H1 (cell line): Measurements from ENCODE around the gene LMAN2. TPM values are rescaled to one million over a fixed set of nuclear protein-coding genes. Genes with fewer than 3 reads are reported as not detected.

Experiments used
- CTCF ChIA-PET: fragments of 300-600 bp; sonication (Branson Sonifier 250); formaldehyde crosslinking; loops from one replicate; lab custom pipeline; 2021; ENCODE audit not compliant: partially characterized antibody; lab: Charles Lee
- POLR2A ChIA-PET: fragments of 300-600 bp; sonication (Branson Sonifier 250); formaldehyde crosslinking; loops from one replicate; lab custom pipeline; 2021; ENCODE audit warnings: inconsistent platforms; ENCODE audit not compliant: partially characterized antibody; lab: Charles Lee
- DNase-seq, 2 experiments: peaks; one replicate each; pipeline versions ENCODE4 v3.0.0 to v3.0.0-alpha.2; 2010 to 2022; ENCODE audit warnings: low spot score in 2 of 2, low read depth in 1 of 2, mixed read lengths in 1 of 2
- FAIRE-seq: peaks from 2 replicates; lab custom pipeline; 2011; peaks lifted over from hg19 to GRCh38; lab: Jason Lieb, UNC
- H2AFZ ChIP-seq: 2 replicates; pipeline ENCODE4 v1.8.1; 2012; ENCODE audit warnings: low read length, inconsistent platforms
- H2AK5ac ChIP-seq: 2 replicates; pipeline ENCODE4 v1.6.1; 2013; ENCODE audit warnings: low read depth, low read length
- H2BK120ac ChIP-seq: replicated peaks from 2 replicates; pipeline ENCODE3; 2013; ENCODE audit warnings: low read depth, low read length, inconsistent platforms
- H2BK12ac ChIP-seq: 2 replicates; pipeline ENCODE4 v1.6.1; 2013; ENCODE audit warnings: low read depth, low read length
- H2BK15ac ChIP-seq: 2 replicates; pipeline ENCODE4 v1.6.1; 2013; ENCODE audit warnings: low read length
- H2BK20ac ChIP-seq: 2 replicates; pipeline ENCODE4 v1.6.1; 2013; ENCODE audit warnings: low read length
- H2BK5ac ChIP-seq: 2 replicates; pipeline ENCODE4 v1.6.1; 2013; ENCODE audit warnings: low read depth, low read length
- H3K14ac ChIP-seq: 2 replicates; pipeline ENCODE4 v1.6.1; 2013; ENCODE audit warnings: inconsistent platforms; ENCODE audit not compliant: insufficient read length
- H3K18ac ChIP-seq: 2 replicates; pipeline ENCODE4 v1.6.1; 2013; ENCODE audit warnings: low read length; ENCODE audit errors: extremely low read depth
- H3K23ac ChIP-seq: 2 replicates; pipeline ENCODE4 v1.6.1; 2013; ENCODE audit warnings: inconsistent platforms; ENCODE audit not compliant: insufficient read length
- H3K23me2 ChIP-seq: 2 replicates; pipeline ENCODE4 v1.6.1; 2013; ENCODE audit warnings: low read depth, low read length
- H3K27ac ChIP-seq: 2 replicates; pipeline ENCODE4 v1.6.1; 2011; ENCODE audit warnings: low read depth, low read length, inconsistent platforms
- H3K27me3 ChIP-seq, 4 experiments: replicated peaks in 1 of 4; 1 replicate in 1 of 4; 2 replicates in 3 of 4; pipeline versions ENCODE4 v1.6.1 to v1.8.1; 2011 to 2013; ENCODE audit warnings: low read length in 3 of 4, mild to moderate bottlenecking in 3 of 4, inconsistent platforms in 2 of 4, mixed read lengths in 2 of 4, moderate library complexity in 1 of 4; ENCODE audit not compliant: control insufficient read depth in 3 of 4, insufficient read depth in 3 of 4; ENCODE audit errors: extremely low read depth in 1 of 4
- H3K36me3 ChIP-seq, 4 experiments: 2 replicates each; pipeline versions ENCODE4 v1.6.1 to v1.8.1; 2011 to 2013; ENCODE audit warnings: mild to moderate bottlenecking in 4 of 4, low read length in 3 of 4, moderate library complexity in 2 of 4, control low read depth in 1 of 4, inconsistent platforms in 1 of 4; ENCODE audit not compliant: insufficient read depth in 4 of 4, control insufficient read depth in 2 of 4
- H3K4ac ChIP-seq: replicated peaks from 2 replicates; pipeline ENCODE3; 2013; ENCODE audit warnings: low read length, low read depth, mixed read lengths, inconsistent platforms; ENCODE audit not compliant: insufficient read length
- H3K4me1 ChIP-seq, 4 experiments: replicated peaks in 1 of 4; 1 replicate in 1 of 4; 2 replicates in 3 of 4; pipeline versions ENCODE4 v1.6.1 to v1.8.1; 2011 to 2013; ENCODE audit warnings: low read length in 3 of 4, inconsistent platforms in 2 of 4, mixed read lengths in 1 of 4; ENCODE audit not compliant: insufficient read depth in 4 of 4, control insufficient read depth in 3 of 4
- H3K4me2 ChIP-seq, 2 experiments: 2 replicates each; pipeline versions ENCODE4 v1.6.1 to v1.8.1; 2011 to 2013; ENCODE audit warnings: low read depth in 2 of 2, low read length in 2 of 2, control low read depth in 1 of 2, inconsistent platforms in 1 of 2, mild to moderate bottlenecking in 1 of 2; ENCODE audit not compliant: insufficient read depth in 1 of 2
- H3K4me3 ChIP-seq, 4 experiments: fragments of 200-600, 300-600 bp in 1 of 4; sonication (generic), shearing (Covaris generic), sonication (Bioruptor Twin) in 1 of 4; 2 replicates each; pipeline versions ENCODE4 v1.5.1 to v1.8.1; 2011 to 2016; ENCODE audit warnings: low read length in 4 of 4, low read depth in 3 of 4, control low read depth in 2 of 4, inconsistent platforms in 2 of 4, mild to moderate bottlenecking in 2 of 4, mixed read lengths in 1 of 4, moderate library complexity in 1 of 4; ENCODE audit not compliant: insufficient read depth in 2 of 4; ENCODE audit errors: extremely low read depth in 1 of 4
- H3K56ac ChIP-seq: replicated peaks from 2 replicates; pipeline ENCODE3; 2013; ENCODE audit warnings: low read depth, mild to moderate bottlenecking, mixed read lengths, low read length, inconsistent platforms; ENCODE audit not compliant: insufficient read length
- H3K79me1 ChIP-seq: 2 replicates; pipeline ENCODE4 v1.6.1; 2013; ENCODE audit warnings: low read depth, low read length, control low read depth
- H3K79me2 ChIP-seq, 2 experiments: 2 replicates each; pipeline versions ENCODE4 v1.6.1 to v1.8.1; 2012 to 2013; ENCODE audit warnings: low read length in 2 of 2, mild to moderate bottlenecking in 2 of 2, inconsistent platforms in 1 of 2; ENCODE audit not compliant: insufficient read depth in 2 of 2, control insufficient read depth in 1 of 2
- H3K9ac ChIP-seq, 4 experiments: replicated peaks in 1 of 4; 1 replicate in 1 of 4; 2 replicates in 3 of 4; pipeline versions ENCODE4 v1.6.1 to v1.8.1; 2011 to 2013; ENCODE audit warnings: low read depth in 3 of 4, low read length in 3 of 4, control low read depth in 2 of 4, mild to moderate bottlenecking in 2 of 4, moderate library complexity in 2 of 4, inconsistent platforms in 1 of 4; ENCODE audit errors: extremely low read depth in 1 of 4
- H3K9me3 ChIP-seq, 2 experiments: 2 replicates each; pipeline versions ENCODE4 v1.6.1 to v1.8.1; 2012 to 2013; ENCODE audit warnings: mild to moderate bottlenecking in 2 of 2, moderate library complexity in 2 of 2, control low read depth in 1 of 2, inconsistent platforms in 1 of 2, low read depth in 1 of 2, low read length in 1 of 2, mixed read lengths in 1 of 2; ENCODE audit not compliant: insufficient read depth in 2 of 2
- H4K20me1 ChIP-seq, 2 experiments: replicated peaks in 1 of 2; 2 replicates each; pipeline versions ENCODE3 to v1.8.1; 2011 to 2013; ENCODE audit warnings: inconsistent platforms in 2 of 2, low read length in 2 of 2, mild to moderate bottlenecking in 1 of 2; ENCODE audit not compliant: insufficient read depth in 2 of 2, control insufficient read depth in 1 of 2
- H4K5ac ChIP-seq: 2 replicates; pipeline ENCODE4 v1.6.1; 2013; ENCODE audit warnings: low read length, low read depth, mixed read lengths, inconsistent platforms; ENCODE audit not compliant: insufficient read length
- H4K8ac ChIP-seq: 2 replicates; pipeline ENCODE4 v1.8.0; 2013; ENCODE audit warnings: mild to moderate bottlenecking, moderate library complexity, low read length, inconsistent platforms; ENCODE audit not compliant: insufficient read depth; ENCODE audit errors: extremely low read depth
- H4K91ac ChIP-seq: replicated peaks from 2 replicates; pipeline ENCODE3; 2013; ENCODE audit warnings: low read length, mixed read lengths, inconsistent platforms; ENCODE audit not compliant: insufficient read length
- BACH1 ChIP-seq: IDR thresholded peaks from 2 replicates; pipeline ENCODE4 v1.6.1; 2012; ENCODE audit warnings: low read length, improper control_type of control experiment
- MAFK ChIP-seq: IDR thresholded peaks from 2 replicates; pipeline ENCODE4 v1.6.1; 2012; ENCODE audit warnings: low read depth, mild to moderate bottlenecking, improper control_type of control experiment, low read length
- NANOG ChIP-seq: IDR thresholded peaks from 2 replicates; pipeline ENCODE4 v1.6.1; 2011; ENCODE audit warnings: low read length, low read depth, mild to moderate bottlenecking, inconsistent platforms; ENCODE audit not compliant: insufficient read depth, poor library complexity, severe bottlenecking
- SAP30 ChIP-seq: fragments of 300-600 bp; sonication (generic); IDR thresholded peaks from 2 replicates; pipeline ENCODE4 v1.7.1; 2012; ENCODE audit warnings: low read length, moderate library complexity, mild to moderate bottlenecking, inconsistent platforms; ENCODE audit not compliant: insufficient read depth, insufficient replicate concordance
- TCF12 ChIP-seq: IDR thresholded peaks from 2 replicates; pipeline ENCODE4 v1.6.1; 2011; ENCODE audit warnings: low read depth, mild to moderate bottlenecking, low read length
- USF2 ChIP-seq: IDR thresholded peaks from 2 replicates; pipeline ENCODE4 v1.6.1; 2011; ENCODE audit warnings: low read length, improper control_type of control experiment
- WGBS, 2 experiments: shearing (Covaris generic) in 1 of 2; methylation state at CpG; one replicate each; pipeline versions ENCODE4 v1.1.6 to v1.1.7; 2013 to 2015; ENCODE audit warnings: low lambda C conversion rate in 2 of 2, mixed read lengths in 2 of 2, inconsistent platforms in 1 of 2, low coverage in 1 of 2, missing lambda C conversion rate in 1 of 2; ENCODE audit not compliant: insufficient replicate concordance in 2 of 2, insufficient coverage in 1 of 2, insufficient read length in 1 of 2; ENCODE audit errors: extremely low coverage in 1 of 2, missing lambda C conversion rate in 1 of 2; 5-methylcytosine and 5-hydroxymethylcytosine counted together
- polyA plus RNA-seq, 7 experiments: library from polyadenylated mRNA; depleted of rRNA in 3 of 7; stranded (reverse) in 5 of 7; unstranded in 2 of 7; fragments of >200 nt in 5 of 7; fragments of 200-250 nt in 2 of 7; gene quantifications; 1 replicate in 5 of 7; 2 replicates in 1 of 7; 4 replicates in 1 of 7; pipeline versions ENCODE4 v1.2.1 to v1.2.3, GENCODE V29; 2011 to 2013; ENCODE audit warnings: missing spikeins in 2 of 7, mixed read lengths in 2 of 7
- total RNA-seq: library from RNA; stranded (reverse); fragmentation: NEBNext Ultra II Directional; extraction: Animal tissue kit (Norgen Biotek cat#: 25700); gene quantifications from 2 replicates; pipeline ENCODE4 v1.2.1, GENCODE V29; 2021
- TF ChIP-seq, protein P1 (sequence below): IDR thresholded peaks from 2 replicates; pipeline ENCODE4 v1.6.1; 2011; ENCODE audit warnings: low read depth, mild to moderate bottlenecking, low read length; ENCODE audit not compliant: insufficient read depth

The LMAN2 gene
- total and polyA plus RNA-seq, 2 of the 8 experiments (the other 6 are each of a cell fraction or from before 2014, with no cell fraction given): 116 to 225 TPM

GRCh38 chr5:177390363-177391300, 39.2 kb upstream of the LMAN2 start:
- 38% methylated on average over 13 of the region's 13 CpGs; no CpG with 5 or more reads in 1 of the 2 experiments for WGBS, 2 experiments
- Histone ChIP-seq H3K79me1 (no peaks in the 10 kb centered on the region), H2BK20ac (no peak overlapping the region), H3K36me3 (no peaks in the 10 kb centered on the region), H3K23ac (no peak overlapping the region), H2BK15ac (peak overlapping the region; percentile 84; the same call in 1 of the 2 replicates), H3K14ac (no peak overlapping the region), H3K4me2 (no peak overlapping the region), H4K8ac (no peak overlapping the region), H3K4me3 (no peak overlapping the region), H4K5ac (peak overlapping the region; percentile 5), H2AFZ (no peak overlapping the region), H3K27me3 (peaks cover 0 to 17% (median 10%) of the 10 kb centered on the region in 4 experiments; a peak in 6 of 7 replicates), H2AK5ac (0 out of 2 replicates have a peak overlapping the region, but pooled peaks have one; percentile 29), H3K56ac (no peak overlapping the region), H2BK12ac (peak overlapping the region; percentile 13; the same call in 1 of the 2 replicates), H3K27ac (no peak overlapping the region), H3K18ac (0 out of 2 replicates have a peak overlapping the region, but pooled peaks have one; percentile 21), H2BK120ac (no peak overlapping the region), H3K79me2 (no peaks in the 10 kb centered on the region), H4K20me1 (no peaks in the 10 kb centered on the region), H2BK5ac (no peak overlapping the region), H3K9ac (no peak overlapping the region), H3K4ac (no peak overlapping the region), H3K9me3 (no peaks in the 10 kb centered on the region), H3K4me1 (peaks cover 0 to 3% (median 0%) of the 10 kb centered on the region in 4 experiments; a peak in 4 of 7 replicates), H3K23me2 (no peaks in the 10 kb centered on the region), H4K91ac (peak overlapping the region; percentile 58)
- ChIA-PET CTCF (interaction anchor here (0.6 to 18.7 kb wide), 32 partner anchors 8 to 309 kb away, joined by 3 to 430 read pairs (median 7); partner anchors contain the start of genes F12, GRK6, LMAN2 and PFN3), POLR2A (interaction anchor here (0.6 to 4.2 kb wide), 19 partner anchors 9 to 266 kb away, joined by 3 to 51 read pairs (median 6); partner anchors contain the start of genes GRK6, PFN3 and PRR7)
- FAIRE-seq (peak; percentile 94), DNase-seq (peak; percentile 89 to 95)
- TF ChIP-seq TCF12 (no peak), NANOG (no peak), BACH1 (no peak), USF2 (peak; percentile 87), SAP30 (peak; percentile 54), MAFK (no peak)
- TF ChIP-seq, protein P1, sequence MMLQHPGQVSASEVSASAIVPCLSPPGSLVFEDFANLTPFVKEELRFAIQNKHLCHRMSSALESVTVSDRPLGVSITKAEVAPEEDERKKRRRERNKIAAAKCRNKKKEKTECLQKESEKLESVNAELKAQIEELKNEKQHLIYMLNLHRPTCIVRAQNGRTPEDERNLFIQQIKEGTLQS: peak; percentile 83
